ENCODE results near the gene AVEN.
A peak's percentile ranks its signal among the peaks of the same experiment; 100 is the strongest.
"Not testable (repeated sequence)": the region's sequence is repeated elsewhere in the genome, so short reads cannot be mapped to it uniquely, and the experiment has no call there.

The AVEN gene

GRCh38 chr15:34038871-34039789 is at the start of gene AVEN:
Gene AVEN, minus strand, starts transcription at chr15:34039204. Its CDS starts 158 bp downstream, at chr15:34039046.
- peak; percentile 70 for DNase-seq

- no peak for DNase-seq
Observed at GRCh38 chr15:34085746-34086145, 46.7 kb upstream of the AVEN start.

- DNase-seq: no peak
Observed at GRCh38 chr15:34084086-34084485, 45.1 kb upstream of the AVEN start.

- no peak for DNase-seq
Observed at GRCh38 chr15:34079904-34080303, 40.9 kb upstream of the AVEN start.

- no peak for DNase-seq
Observed at GRCh38 chr15:34078900-34079299, 39.9 kb upstream of the AVEN start.

- no peak for DNase-seq
Observed at GRCh38 chr15:34076785-34077184, 37.8 kb upstream of the AVEN start.

GRCh38 chr15:34070003-34070402 is 31.0 kb upstream of the AVEN start:
- no peak for DNase-seq

GRCh38 chr15:34065941-34066340 is 26.9 kb upstream of the AVEN start:
- no peak for DNase-seq

GRCh38 chr15:34065261-34065660 is 26.3 kb upstream of the AVEN start:
- DNase-seq: no peak

- no peak for DNase-seq
Observed at GRCh38 chr15:34064438-34064837, 25.4 kb upstream of the AVEN start.

GRCh38 chr15:34059946-34060345 is 20.9 kb upstream of the AVEN start:
- DNase-seq: no peak

- DNase-seq: no peak
Observed at GRCh38 chr15:34059476-34059875, 20.5 kb upstream of the AVEN start.

GRCh38 chr15:34056911-34057310 is 17.9 kb upstream of the AVEN start:
- no peak for DNase-seq

- DNase-seq: no peak
Observed at GRCh38 chr15:34055868-34056595, 17.0 kb upstream of the AVEN start.

GRCh38 chr15:34054081-34054707 is 15.2 kb upstream of the AVEN start:
- DNase-seq: no peak

- DNase-seq: not testable (repeated sequence)
Observed at GRCh38 chr15:34050385-34050784, 11.4 kb upstream of the AVEN start.

GRCh38 chr15:34049112-34049511 is 10.1 kb upstream of the AVEN start:
- no peak for DNase-seq

GRCh38 chr15:34047893-34048775 is 9.1 kb upstream of the AVEN start:
- DNase-seq: no peak

- no peak for DNase-seq
Observed at GRCh38 chr15:34046471-34047145, 7.6 kb upstream of the AVEN start.

- DNase-seq: no peak
Observed at GRCh38 chr15:34043813-34044212, 4.8 kb upstream of the AVEN start.

GRCh38 chr15:34043391-34043790 is 4.4 kb upstream of the AVEN start:
- DNase-seq: no peak

GRCh38 chr15:34039790-34040113 is 748 bp upstream of the AVEN start:
- DNase-seq: no peak
